ENCODE results near the gene ZBTB20.

ZBTB20 gene

DNA sequence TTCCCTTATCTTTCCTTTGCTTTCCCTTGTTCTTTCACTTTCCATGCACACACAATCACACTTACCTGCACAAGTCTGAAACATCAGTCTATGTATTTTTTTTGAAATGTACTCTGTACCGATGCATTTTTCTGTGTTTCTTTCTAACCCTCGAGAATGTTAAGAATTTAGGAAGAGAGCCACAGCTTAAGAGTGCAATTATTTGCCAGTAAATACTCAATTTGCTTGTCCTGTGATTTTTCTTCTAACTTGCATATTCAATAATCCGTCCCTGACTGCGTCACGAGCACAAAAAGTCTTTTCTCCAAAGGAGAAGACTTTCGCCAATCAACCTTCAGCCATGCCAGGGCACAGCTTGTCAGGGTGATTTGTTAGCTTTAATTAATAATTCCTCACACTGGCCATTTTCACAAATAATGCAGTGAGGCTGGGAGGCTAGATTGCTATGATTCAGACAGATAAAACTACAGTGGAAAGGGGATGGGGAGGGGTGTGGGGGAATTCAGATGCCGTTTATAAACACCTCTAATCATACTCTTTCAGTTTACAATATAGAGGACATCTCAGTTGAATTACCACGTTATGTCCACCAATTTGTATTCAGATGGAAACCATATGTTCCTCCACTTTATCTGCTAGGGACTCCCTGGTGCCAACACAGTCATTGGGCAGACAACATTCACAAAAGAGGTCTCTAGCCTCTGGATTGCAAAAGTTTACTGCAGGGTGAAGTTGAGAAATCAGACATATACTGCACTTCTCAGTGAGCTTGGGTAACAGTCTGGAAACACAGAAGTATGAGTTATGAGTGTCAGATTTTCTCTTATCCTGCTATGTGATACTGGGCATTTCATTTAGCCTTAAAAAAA is 388.0 kb downstream of the ZBTB20 start:
- H3K4me1 Mint-ChIP-seq, result no peaks in the 10 kb centered on the region
- no peaks in the 10 kb centered on the region for H3K36me3 Mint-ChIP-seq
- H3K9me3 Mint-ChIP-seq, result no peaks in the 10 kb centered on the region
- H3K27ac Mint-ChIP-seq, result no peak overlapping the region
- DNase-seq (ENCODE audit: low spot score in 2 of 2) (no peak), ATAC-seq (no peak)
- H3K4me3 Mint-ChIP-seq, result no peak overlapping the region

- H3K4me1 Mint-ChIP-seq, result no peaks in the 10 kb centered on the region
- no peaks in the 10 kb centered on the region for H3K36me3 Mint-ChIP-seq
- H3K9me3 Mint-ChIP-seq, result no peaks in the 10 kb centered on the region
- DNase-seq (ENCODE audit: low spot score in 2 of 2), result no peak
- no peak for ATAC-seq
- H3K27ac Mint-ChIP-seq, result no peak overlapping the region
- H3K4me3 Mint-ChIP-seq, result no peak overlapping the region
Observed at GRCh38 chr3:114756506-114757279, 390.4 kb downstream of the ZBTB20 start.

- Mint-ChIP-seq H3K4me1 (peaks cover 19% of the 10 kb centered on the region), H3K4me3 (peak overlapping the region; percentile 45), H3K27ac (peak overlapping the region; percentile 29), H3K36me3 (no peaks in the 10 kb centered on the region), H3K9me3 (no peaks in the 10 kb centered on the region)
- no peak for ATAC-seq
- no peak for DNase-seq (ENCODE audit: low spot score in 2 of 2)
Observed at GRCh38 chr3:114746502-114746901, 400.6 kb downstream of the ZBTB20 start.

DNA sequence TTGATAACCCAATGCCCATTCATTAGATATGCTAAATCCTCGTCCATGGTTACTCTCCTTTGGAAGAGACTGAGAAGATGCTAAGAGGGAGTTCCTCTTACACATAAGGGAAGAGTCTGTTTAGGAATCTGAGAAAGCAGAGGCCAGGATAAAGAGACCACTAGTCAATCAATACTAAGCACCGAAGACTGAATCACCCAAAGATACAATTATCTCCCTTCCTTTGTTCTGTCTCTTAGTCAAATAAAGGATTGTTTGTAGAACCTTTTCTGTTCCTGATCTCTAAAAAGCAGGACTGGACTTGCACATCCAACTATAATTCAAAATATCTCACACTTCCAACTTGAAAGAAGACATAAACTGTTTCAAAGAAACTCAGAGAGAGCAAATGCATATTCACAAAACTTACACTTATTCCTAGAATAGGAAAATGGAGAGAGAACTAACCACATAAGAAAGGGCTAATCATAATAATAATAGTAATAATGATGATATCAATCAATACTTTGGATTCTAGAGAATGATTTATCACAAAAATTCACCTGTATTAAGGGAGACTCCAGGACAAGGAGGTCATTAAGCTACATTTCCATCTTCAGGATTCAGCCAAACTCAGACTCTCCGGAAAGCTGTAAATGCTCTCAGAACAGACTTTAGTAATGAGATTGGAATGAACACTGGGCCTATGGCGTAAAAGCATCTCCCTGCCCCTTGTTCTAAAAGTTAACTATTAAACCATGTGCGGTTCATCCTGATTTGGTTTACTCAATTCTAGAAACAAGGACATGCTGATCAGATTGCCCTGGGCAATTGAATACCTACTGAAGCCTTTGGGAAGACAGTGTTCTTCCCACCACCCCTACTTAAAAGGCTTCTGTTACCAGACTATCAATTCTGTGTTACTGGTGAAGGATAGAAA is 401.5 kb downstream of the ZBTB20 start:
- ATAC-seq, result no peak
- H3K36me3 Mint-ChIP-seq, result no peaks in the 10 kb centered on the region
- DNase-seq (ENCODE audit: low spot score in 2 of 2), result no peak
- H3K9me3 Mint-ChIP-seq, result no peaks in the 10 kb centered on the region
- no peak overlapping the region for H3K27ac Mint-ChIP-seq
- no peak overlapping the region for H3K4me3 Mint-ChIP-seq
- peaks cover 19% of the 10 kb centered on the region for H3K4me1 Mint-ChIP-seq

DNA sequence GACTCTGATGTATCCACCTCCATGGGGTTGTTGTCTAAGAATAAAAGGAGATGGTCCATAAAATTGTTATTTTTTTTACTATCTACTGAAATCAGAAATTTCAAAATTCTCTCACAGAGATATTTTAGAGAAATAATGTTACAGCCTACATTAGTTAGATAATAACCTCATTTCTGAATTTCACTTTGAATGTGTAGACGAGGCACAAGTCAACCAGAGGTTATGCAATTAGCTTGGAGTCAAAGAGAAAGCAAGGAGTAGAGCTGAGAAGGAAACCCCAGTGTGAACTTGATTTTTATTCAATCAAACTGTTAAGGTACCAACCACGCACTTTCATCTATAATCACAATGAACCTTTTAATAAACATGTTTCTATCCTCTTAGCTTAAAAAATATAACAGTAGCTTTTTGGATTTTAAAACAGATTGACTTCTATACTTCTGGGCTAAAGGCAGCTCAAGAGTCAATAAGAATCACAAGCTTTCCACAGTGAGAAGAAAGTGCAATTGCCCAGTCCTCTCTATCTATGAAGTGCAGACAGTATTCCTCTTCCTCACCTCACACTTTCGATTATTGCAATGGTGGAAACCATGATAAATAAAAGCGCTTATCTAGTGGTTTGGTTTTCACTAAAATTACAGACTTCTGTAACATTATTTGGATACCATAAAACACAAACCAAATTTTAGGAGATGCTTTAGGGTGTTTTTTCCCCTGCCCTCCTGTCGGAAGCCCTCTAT is 403.2 kb downstream of the ZBTB20 start:
- peak; percentile 60 for ATAC-seq
- no peak overlapping the region for H3K27ac Mint-ChIP-seq
- H3K9me3 Mint-ChIP-seq, result no peaks in the 10 kb centered on the region

GRCh38 chr3:114741066-114741465 is 406.0 kb downstream of the ZBTB20 start:
- no peak overlapping the region for H3K4me3 Mint-ChIP-seq
- H3K36me3 Mint-ChIP-seq, result no peaks in the 10 kb centered on the region
- DNase-seq (ENCODE audit: low spot score in 2 of 2) (no peak), ATAC-seq (no peak)
- no peak overlapping the region for H3K27ac Mint-ChIP-seq
- peaks cover 6% of the 10 kb centered on the region for H3K4me1 Mint-ChIP-seq
- no peaks in the 10 kb centered on the region for H3K9me3 Mint-ChIP-seq

More for the DNA sequence above, 403.2 kb downstream of the ZBTB20 start:
- Mint-ChIP-seq H3K4me1 (peaks cover 19% of the 10 kb centered on the region), H3K36me3 (no peaks in the 10 kb centered on the region), H3K4me3 (no peak overlapping the region)
- DNase-seq (ENCODE audit: low spot score in 2 of 2), result no peak

- no peak for DNase-seq (ENCODE audit: low spot score in 2 of 2)
- no peak overlapping the region for H3K27ac Mint-ChIP-seq
- H3K9me3 Mint-ChIP-seq, result no peaks in the 10 kb centered on the region
- no peaks in the 10 kb centered on the region for H3K36me3 Mint-ChIP-seq
- no peak overlapping the region for H3K4me3 Mint-ChIP-seq
- no peak for ATAC-seq
- no peaks in the 10 kb centered on the region for H3K4me1 Mint-ChIP-seq
Observed at GRCh38 chr3:114739627-114740026, 407.5 kb downstream of the ZBTB20 start.

GRCh38 chr3:114732353-114732752 is 414.7 kb downstream of the ZBTB20 start:
- DNase-seq (ENCODE audit: low spot score in 2 of 2) (no peak), ATAC-seq (no peak)
- no peak overlapping the region for H3K4me3 Mint-ChIP-seq
- H3K4me1 Mint-ChIP-seq, result no peaks in the 10 kb centered on the region
- H3K27ac Mint-ChIP-seq, result no peak overlapping the region
- H3K36me3 Mint-ChIP-seq, result no peaks in the 10 kb centered on the region
- H3K9me3 Mint-ChIP-seq, result no peaks in the 10 kb centered on the region

DNA sequence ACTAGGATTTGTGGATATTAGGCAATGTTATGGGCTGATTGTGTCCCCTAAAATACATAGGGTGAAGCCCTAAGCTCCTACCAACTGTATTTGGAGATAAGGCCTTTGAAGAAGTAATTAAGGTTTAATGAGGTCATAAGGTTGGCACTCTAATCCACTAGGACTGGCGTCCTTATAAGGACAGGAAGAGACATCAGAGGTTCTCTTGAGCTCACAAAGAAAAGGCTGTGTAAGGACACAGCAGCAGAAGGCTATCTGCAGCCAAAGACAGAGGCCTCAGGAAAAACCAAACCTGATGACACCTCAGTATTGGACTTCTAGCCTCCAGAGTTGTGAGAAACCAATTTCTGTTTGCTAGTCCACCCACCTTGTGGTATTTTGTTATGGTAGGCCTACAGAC is 416.7 kb downstream of the ZBTB20 start:
- Mint-ChIP-seq H3K36me3 (no peaks in the 10 kb centered on the region), H3K4me1 (no peaks in the 10 kb centered on the region), H3K4me3 (no peak overlapping the region), H3K9me3 (no peaks in the 10 kb centered on the region), H3K27ac (no peak overlapping the region)
- DNase-seq (ENCODE audit: low spot score in 2 of 2) (no peak), ATAC-seq (no peak)

DNA sequence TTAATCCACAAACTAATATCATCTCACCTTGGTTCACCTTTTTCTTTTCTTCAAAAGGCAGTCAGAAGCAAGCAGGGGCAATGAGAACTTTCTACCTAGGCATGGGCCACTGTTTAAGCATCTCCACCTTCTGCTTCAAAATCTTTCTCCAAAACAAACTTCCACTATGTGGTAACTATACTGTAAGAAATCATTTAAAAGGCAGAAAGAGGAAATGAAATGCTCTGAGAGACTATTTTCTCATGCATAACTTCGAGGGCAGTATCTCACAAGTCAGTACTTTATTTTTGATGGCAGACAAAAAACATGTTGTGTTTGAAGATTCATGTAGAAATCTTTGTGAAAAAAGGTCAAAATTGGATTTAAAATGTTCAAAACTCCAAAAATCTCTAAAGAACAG is 419.7 kb downstream of the ZBTB20 start:
- peaks cover 6% of the 10 kb centered on the region for H3K4me1 Mint-ChIP-seq
- H3K4me3 Mint-ChIP-seq, result no peak overlapping the region
- H3K9me3 Mint-ChIP-seq, result no peaks in the 10 kb centered on the region
- no peak overlapping the region for H3K27ac Mint-ChIP-seq
- ATAC-seq (no peak), DNase-seq (ENCODE audit: low spot score in 2 of 2) (no peak)
- H3K36me3 Mint-ChIP-seq, result no peaks in the 10 kb centered on the region

GRCh38 chr3:114725966-114726365 is 421.1 kb downstream of the ZBTB20 start:
- DNase-seq (ENCODE audit: low spot score in 2 of 2) (no peak), ATAC-seq (no peak)
- H3K27ac Mint-ChIP-seq, result no peak overlapping the region
- H3K9me3 Mint-ChIP-seq, result no peaks in the 10 kb centered on the region
- H3K36me3 Mint-ChIP-seq, result no peaks in the 10 kb centered on the region
- no peak overlapping the region for H3K4me3 Mint-ChIP-seq
- H3K4me1 Mint-ChIP-seq, result peaks cover 18% of the 10 kb centered on the region

- H3K27ac Mint-ChIP-seq, result no peak overlapping the region
- no peaks in the 10 kb centered on the region for H3K9me3 Mint-ChIP-seq
- peak; percentile 61 for ATAC-seq
- no peaks in the 10 kb centered on the region for H3K36me3 Mint-ChIP-seq
- H3K4me3 Mint-ChIP-seq, result no peak overlapping the region
- H3K4me1 Mint-ChIP-seq, result peaks cover 23% of the 10 kb centered on the region
- DNase-seq (ENCODE audit: low spot score in 2 of 2), result no peak
Observed at GRCh38 chr3:114722530-114722929, 424.6 kb downstream of the ZBTB20 start.

- peaks cover 23% of the 10 kb centered on the region for H3K4me1 Mint-ChIP-seq
- H3K27ac Mint-ChIP-seq, result no peak overlapping the region
- H3K4me3 Mint-ChIP-seq, result no peak overlapping the region
- ATAC-seq (peak; percentile 96), DNase-seq (ENCODE audit: low spot score in 2 of 2) (no peak)
- H3K9me3 Mint-ChIP-seq, result no peaks in the 10 kb centered on the region
- no peaks in the 10 kb centered on the region for H3K36me3 Mint-ChIP-seq
Observed at GRCh38 chr3:114721864-114722263, 425.2 kb downstream of the ZBTB20 start.

GRCh38 chr3:114721209-114721608 is 425.9 kb downstream of the ZBTB20 start:
- H3K4me1 Mint-ChIP-seq, result peaks cover 23% of the 10 kb centered on the region
- H3K36me3 Mint-ChIP-seq, result no peaks in the 10 kb centered on the region
- DNase-seq (ENCODE audit: low spot score in 2 of 2) (no peak), ATAC-seq (no peak)
- H3K27ac Mint-ChIP-seq, result no peak overlapping the region
- no peaks in the 10 kb centered on the region for H3K9me3 Mint-ChIP-seq
- no peak overlapping the region for H3K4me3 Mint-ChIP-seq

DNA sequence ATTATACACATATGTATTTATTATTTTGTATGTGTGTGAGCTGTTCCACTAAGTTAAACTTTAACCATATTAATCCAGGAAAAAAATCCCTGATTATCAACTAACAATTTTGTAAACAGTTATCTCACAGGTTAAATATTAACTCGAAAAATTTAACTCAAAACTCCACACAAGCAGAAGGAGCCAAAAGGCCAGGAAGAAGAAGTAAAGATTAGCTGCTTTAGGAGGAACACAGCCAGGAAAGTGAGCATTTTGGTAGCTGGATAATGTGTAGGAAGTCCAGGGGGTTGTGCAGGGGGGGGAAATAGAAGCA is 428.2 kb downstream of the ZBTB20 start:
- Mint-ChIP-seq H3K4me1 (peaks cover 23% of the 10 kb centered on the region), H3K9me3 (no peaks in the 10 kb centered on the region), H3K36me3 (no peaks in the 10 kb centered on the region), H3K27ac (no peak overlapping the region), H3K4me3 (no peak overlapping the region)
- ATAC-seq, result no peak
- no peak for DNase-seq (ENCODE audit: low spot score in 2 of 2)
